Measurements from ENCODE around the gene ULK2.

ULK2 gene

DNA sequence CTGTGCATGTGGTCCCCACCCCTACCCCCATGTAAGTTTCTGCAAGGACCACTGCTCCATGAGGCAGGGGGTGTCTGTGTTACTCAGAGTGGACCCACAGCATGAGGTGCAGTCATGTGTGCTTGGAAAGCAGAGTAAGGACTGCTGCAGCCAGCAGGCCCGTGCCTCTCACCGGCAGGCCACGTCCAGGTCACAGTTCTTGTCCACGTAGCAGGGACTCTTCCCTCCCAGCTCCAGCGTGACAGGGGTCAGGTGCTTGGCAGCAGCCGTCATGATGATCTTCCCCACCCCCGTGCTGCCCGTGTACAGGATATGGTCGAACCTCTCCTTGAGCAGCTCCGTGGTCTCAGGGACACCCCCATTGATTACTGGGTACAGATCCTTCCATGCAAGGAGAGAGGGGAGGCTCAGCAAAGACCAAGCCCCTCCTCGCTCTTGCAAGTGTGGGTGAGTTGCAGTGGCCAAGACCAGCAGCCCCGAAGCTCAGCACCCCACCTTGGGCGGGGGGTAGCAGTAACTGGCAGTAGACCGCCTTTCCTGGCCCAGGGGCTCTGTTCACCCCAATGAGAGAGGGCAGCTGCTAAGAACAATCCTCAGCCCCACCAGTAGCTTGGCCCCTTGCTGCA lies 125.8 kb downstream of the ULK2 start:
- Histone ChIP-seq H3K9me3 (ENCODE audit: insufficient read depth, low read length) (no peaks in the 10 kb centered on the region), H3K36me3 (ENCODE audit: insufficient read depth, insufficient read length, low read length) (no peaks in the 10 kb centered on the region), H3K9ac (ENCODE audit: insufficient read length, low read depth) (no peak overlapping the region), H3K4me1 (ENCODE audit: insufficient read depth, insufficient read length) (peaks cover 5% of the 10 kb centered on the region), H3K27me3 (ENCODE audit: insufficient read depth, insufficient read length) (peaks cover 9% of the 10 kb centered on the region), H3K4me3 (ENCODE audit: insufficient read length, low read depth) (no peak overlapping the region)
- DNase-seq (ENCODE audit: low read depth, low spot score) = no peak
- no peak for TF ChIP-seq ZNF274 (IDR thresholded peaks at IDR 0.05; ENCODE audit: low read depth, low read length)
- no peak for TF ChIP-seq SUZ12 (IDR thresholded peaks at IDR 0.05; ENCODE audit: extremely low read depth, insufficient read depth, insufficient read length)
- no peak for TF ChIP-seq YY1 (IDR thresholded peaks at IDR 0.05; ENCODE audit: insufficient read depth, insufficient read length)

DNA sequence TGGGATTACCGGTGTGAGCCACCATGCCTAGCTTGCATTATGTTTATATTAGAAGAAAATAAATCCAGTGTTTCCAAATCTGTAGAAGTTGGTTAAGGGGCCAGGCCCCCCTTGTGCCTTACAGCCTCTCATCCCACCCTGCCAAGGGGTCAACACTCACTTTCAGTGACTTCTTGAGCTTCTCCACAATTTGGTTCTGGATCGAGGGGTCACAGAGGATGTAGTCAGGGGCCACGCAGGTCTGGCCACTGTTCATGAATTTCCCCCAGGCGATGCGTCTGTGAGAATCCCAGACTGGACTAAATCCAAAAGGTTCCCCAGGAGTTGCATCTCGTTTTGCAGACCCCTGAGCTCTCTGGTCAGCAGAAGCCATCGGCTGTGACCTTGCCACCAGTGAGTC lies 126.8 kb downstream of the ULK2 start:
- H3K4me3 ChIP-seq (ENCODE audit: insufficient read length, low read depth) = no peak overlapping the region
- no peaks in the 10 kb centered on the region for H3K36me3 ChIP-seq (ENCODE audit: insufficient read depth, insufficient read length, low read length)
- TF ChIP-seq YY1 (IDR thresholded peaks at IDR 0.05; ENCODE audit: insufficient read depth, insufficient read length) = no peak
- TF ChIP-seq ZNF274 (IDR thresholded peaks at IDR 0.05; ENCODE audit: low read depth, low read length) = no peak
- no peak for TF ChIP-seq SUZ12 (IDR thresholded peaks at IDR 0.05; ENCODE audit: extremely low read depth, insufficient read depth, insufficient read length)
- no peaks in the 10 kb centered on the region for H3K9me3 ChIP-seq (ENCODE audit: insufficient read depth, low read length)
- peaks cover 5% of the 10 kb centered on the region for H3K4me1 ChIP-seq (ENCODE audit: insufficient read depth, insufficient read length)
- no peak overlapping the region for H3K9ac ChIP-seq (ENCODE audit: insufficient read length, low read depth)
- no peak for DNase-seq (ENCODE audit: low read depth, low spot score)
- peaks cover 9% of the 10 kb centered on the region for H3K27me3 ChIP-seq (ENCODE audit: insufficient read depth, insufficient read length)

DNA sequence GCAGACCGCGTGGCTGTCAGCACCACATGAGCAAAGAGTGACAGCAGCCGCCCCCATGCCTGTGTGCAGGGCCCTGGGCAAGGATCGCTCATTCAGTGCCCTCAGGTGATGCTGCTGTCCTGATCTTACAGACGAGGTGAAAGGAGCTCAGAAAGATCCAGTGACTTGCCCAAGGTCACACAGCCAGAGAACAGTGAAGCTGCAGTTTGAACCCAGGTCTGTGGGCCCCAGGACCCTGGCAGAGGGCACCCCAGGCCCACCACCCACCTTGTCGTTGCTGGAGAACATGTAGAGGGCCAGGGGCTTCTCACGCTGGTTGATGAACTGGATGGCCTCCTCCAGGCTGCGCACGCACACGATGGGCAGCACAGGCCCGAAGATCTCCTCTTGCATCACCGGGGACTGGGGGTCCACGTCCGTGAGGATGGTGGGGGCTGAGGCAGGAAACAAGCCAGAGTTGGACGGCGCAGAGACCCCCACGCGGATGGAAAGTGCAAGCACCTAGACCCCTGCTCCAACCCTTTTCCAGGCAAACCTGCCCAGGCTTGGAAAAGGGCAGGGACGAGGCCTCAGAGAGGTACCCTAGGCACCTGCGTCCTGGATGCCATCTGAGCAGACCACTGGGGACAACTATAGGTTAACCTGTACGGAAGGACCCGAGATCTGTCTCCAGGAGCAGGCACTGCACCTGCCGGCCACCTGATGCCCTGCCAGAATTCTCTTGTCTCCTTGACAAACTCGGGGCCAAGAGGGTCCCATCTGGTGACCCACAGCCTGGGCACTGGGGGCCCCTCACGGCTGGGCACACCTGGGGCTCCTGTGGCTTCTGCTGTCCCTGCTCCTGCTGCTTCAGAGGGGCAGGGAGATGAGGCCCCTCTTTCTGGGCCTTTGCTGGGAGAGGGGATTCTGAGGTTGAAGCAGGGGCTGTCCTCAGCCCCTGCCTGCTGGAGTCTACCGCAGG lies 128.2 kb downstream of the ULK2 start:
- H3K4me3 ChIP-seq (ENCODE audit: insufficient read length, low read depth) = no peak overlapping the region
- TF ChIP-seq YY1 (IDR thresholded peaks at IDR 0.05; ENCODE audit: insufficient read depth, insufficient read length) (no peak), SUZ12 (IDR thresholded peaks at IDR 0.05; ENCODE audit: extremely low read depth, insufficient read depth, insufficient read length) (no peak), ZNF274 (IDR thresholded peaks at IDR 0.05; ENCODE audit: low read depth, low read length) (no peak)
- H3K4me1 ChIP-seq (ENCODE audit: insufficient read depth, insufficient read length) = no peaks in the 10 kb centered on the region

DNA sequence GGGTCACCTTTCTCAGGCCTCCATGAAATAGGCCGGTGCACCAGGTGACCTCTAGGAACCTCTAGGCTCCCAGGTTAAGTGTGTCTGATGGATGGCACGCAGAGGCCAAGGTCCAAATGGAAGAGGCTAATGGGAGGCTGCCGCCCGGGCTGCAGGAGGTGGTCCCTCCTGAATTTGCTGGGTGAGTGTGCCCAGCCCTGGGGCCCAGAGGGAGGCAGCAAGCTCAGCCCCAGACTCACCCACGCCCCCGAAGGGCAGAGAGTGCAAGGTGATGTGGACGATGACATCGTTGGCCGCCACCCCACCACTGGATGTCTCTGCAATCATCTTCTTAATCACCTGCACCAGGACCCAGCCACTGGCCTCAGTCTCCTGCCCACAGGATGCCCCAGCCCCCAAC lies 129.0 kb downstream of the ULK2 start:
- Histone ChIP-seq H3K9ac (ENCODE audit: insufficient read length, low read depth) (no peak overlapping the region), H3K27me3 (ENCODE audit: insufficient read depth, insufficient read length) (no peaks in the 10 kb centered on the region), H3K36me3 (ENCODE audit: insufficient read depth, insufficient read length, low read length) (no peaks in the 10 kb centered on the region), H3K9me3 (ENCODE audit: insufficient read depth, low read length) (no peaks in the 10 kb centered on the region), H3K4me1 (ENCODE audit: insufficient read depth, insufficient read length) (no peaks in the 10 kb centered on the region), H3K4me3 (ENCODE audit: insufficient read length, low read depth) (no peak overlapping the region)
- no peak for TF ChIP-seq SUZ12 (IDR thresholded peaks at IDR 0.05; ENCODE audit: extremely low read depth, insufficient read depth, insufficient read length)
- no peak for TF ChIP-seq YY1 (IDR thresholded peaks at IDR 0.05; ENCODE audit: insufficient read depth, insufficient read length)
- no peak for TF ChIP-seq ZNF274 (IDR thresholded peaks at IDR 0.05; ENCODE audit: low read depth, low read length)
- DNase-seq (ENCODE audit: low read depth, low spot score) = no peak

More for the DNA sequence above, 128.2 kb downstream of the ULK2 start:
- Histone ChIP-seq H3K9me3 (ENCODE audit: insufficient read depth, low read length) (no peaks in the 10 kb centered on the region), H3K9ac (ENCODE audit: insufficient read length, low read depth) (no peak overlapping the region), H3K36me3 (ENCODE audit: insufficient read depth, insufficient read length, low read length) (no peaks in the 10 kb centered on the region), H3K27me3 (ENCODE audit: insufficient read depth, insufficient read length) (no peaks in the 10 kb centered on the region)
- no peak for DNase-seq (ENCODE audit: low read depth, low spot score)

DNA sequence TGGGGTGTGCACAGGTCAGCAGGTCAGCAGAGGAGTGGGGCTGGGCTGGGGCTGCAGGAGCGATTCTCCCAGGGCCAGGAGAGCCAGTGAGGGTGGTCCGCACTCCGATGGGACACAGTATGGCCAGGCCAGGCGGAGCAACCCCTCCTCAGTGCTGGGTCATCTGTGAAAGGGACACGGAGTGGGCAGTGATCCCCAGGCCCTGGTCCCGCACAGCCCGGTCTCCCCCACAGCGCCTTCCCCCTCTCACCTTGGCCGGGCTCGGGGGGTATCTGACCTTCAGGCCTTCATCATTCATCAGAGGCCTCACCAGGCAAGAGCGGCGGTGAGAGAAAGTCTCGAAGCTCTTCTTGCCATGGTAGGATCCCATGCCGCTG lies 129.7 kb downstream of the ULK2 start:
- no peak overlapping the region for H3K4me3 ChIP-seq (ENCODE audit: insufficient read length, low read depth)
- H3K4me1 ChIP-seq (ENCODE audit: insufficient read depth, insufficient read length) = no peaks in the 10 kb centered on the region
- no peaks in the 10 kb centered on the region for H3K9me3 ChIP-seq (ENCODE audit: insufficient read depth, low read length)
- no peak for TF ChIP-seq YY1 (IDR thresholded peaks at IDR 0.05; ENCODE audit: insufficient read depth, insufficient read length)
- no peak for TF ChIP-seq ZNF274 (IDR thresholded peaks at IDR 0.05; ENCODE audit: low read depth, low read length)
- no peak for TF ChIP-seq SUZ12 (IDR thresholded peaks at IDR 0.05; ENCODE audit: extremely low read depth, insufficient read depth, insufficient read length)
- H3K9ac ChIP-seq (ENCODE audit: insufficient read length, low read depth) = no peak overlapping the region
- no peaks in the 10 kb centered on the region for H3K36me3 ChIP-seq (ENCODE audit: insufficient read depth, insufficient read length, low read length)
- no peaks in the 10 kb centered on the region for H3K27me3 ChIP-seq (ENCODE audit: insufficient read depth, insufficient read length)
- DNase-seq (ENCODE audit: low read depth, low spot score) = no peak

DNA sequence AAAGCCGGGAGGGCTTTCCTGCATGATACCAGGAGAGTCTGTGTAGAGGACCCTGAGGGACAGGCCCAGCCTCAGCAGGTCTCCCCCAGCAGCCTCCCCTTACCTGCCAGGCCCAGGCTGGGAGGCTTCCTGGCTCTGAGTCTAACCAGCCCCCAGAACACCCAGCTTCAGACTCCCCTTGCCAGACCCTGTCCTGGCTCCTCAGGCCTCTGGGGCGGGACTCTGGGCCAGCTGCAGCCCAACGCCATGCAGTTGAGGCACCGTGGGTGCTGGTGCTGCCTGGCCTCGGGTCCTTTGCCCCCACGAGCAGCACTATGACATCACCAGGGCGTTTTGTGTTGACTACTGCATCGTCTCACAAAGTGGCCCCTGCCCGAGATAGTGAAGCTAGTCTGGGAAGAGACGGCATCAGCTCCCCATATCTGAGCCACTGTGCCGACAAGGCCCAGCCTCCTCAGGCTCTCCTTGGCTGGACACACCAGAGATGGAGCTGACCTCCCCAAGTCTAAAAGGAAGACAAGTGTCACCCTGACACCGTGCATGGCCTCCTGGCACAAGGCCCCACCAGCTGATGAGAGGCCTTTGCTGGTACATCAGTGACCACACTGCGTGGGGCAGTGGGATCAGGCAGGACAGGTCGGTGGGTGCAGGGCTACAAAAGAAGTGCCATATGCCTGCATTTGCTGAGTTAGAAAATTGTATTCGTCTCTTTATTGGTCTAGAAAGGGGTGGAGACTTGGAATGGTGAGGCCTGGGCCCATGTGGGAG lies 130.2 kb downstream of the ULK2 start:
- H3K9me3 ChIP-seq (ENCODE audit: insufficient read depth, low read length) = no peaks in the 10 kb centered on the region
- H3K9ac ChIP-seq (ENCODE audit: insufficient read length, low read depth) = no peak overlapping the region
- H3K36me3 ChIP-seq (ENCODE audit: insufficient read depth, insufficient read length, low read length) = no peaks in the 10 kb centered on the region
- no peak for DNase-seq (ENCODE audit: low read depth, low spot score)
- TF ChIP-seq SUZ12 (IDR thresholded peaks at IDR 0.05; ENCODE audit: extremely low read depth, insufficient read depth, insufficient read length) (no peak), YY1 (IDR thresholded peaks at IDR 0.05; ENCODE audit: insufficient read depth, insufficient read length) (no peak), ZNF274 (IDR thresholded peaks at IDR 0.05; ENCODE audit: low read depth, low read length) (no peak)
- no peaks in the 10 kb centered on the region for H3K4me1 ChIP-seq (ENCODE audit: insufficient read depth, insufficient read length)
- H3K4me3 ChIP-seq (ENCODE audit: insufficient read length, low read depth) = no peak overlapping the region
- no peaks in the 10 kb centered on the region for H3K27me3 ChIP-seq (ENCODE audit: insufficient read depth, insufficient read length)
